Measurements from ENCODE around the gene NRXN3.

The NRXN3 gene

DNA sequence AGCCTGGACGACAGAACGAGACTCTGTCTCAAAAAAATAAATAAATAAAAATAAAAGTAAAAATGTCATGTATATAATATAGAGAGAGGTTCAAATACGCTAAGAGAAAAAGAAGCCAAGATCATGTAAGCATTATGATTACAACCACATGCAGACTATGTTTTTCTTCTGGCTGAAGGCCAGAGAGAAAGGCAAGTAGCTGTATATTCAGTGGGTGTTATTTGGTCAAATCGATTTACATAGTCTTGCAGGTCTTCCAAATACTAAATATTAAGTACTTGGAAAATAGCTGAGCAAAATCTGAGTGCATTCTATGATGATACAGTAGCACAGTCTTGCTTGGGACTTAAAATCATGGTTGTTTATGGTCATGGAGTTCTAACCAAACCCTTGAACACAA lies 1283.1 kb downstream of the NRXN3 start:
- DNase-seq = no peak

DNA sequence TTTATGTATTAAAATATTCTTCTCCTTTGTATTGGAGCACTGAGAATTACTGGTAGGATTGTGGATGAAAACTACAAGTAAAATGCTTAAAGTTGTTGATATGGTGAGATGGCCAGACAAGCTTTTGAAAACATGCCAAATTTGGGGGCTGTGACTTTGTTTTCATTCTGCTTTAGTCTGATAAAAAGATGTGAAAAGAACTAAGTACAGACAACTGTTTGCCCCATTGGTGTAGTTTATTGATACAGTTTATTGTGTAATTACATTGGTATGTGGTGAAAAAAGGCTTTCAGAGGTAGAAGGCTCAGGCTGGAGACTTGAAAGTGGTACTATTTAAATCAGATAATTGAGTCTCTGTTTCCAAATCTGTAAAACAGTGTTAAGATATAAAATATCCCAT lies 1294.3 kb downstream of the NRXN3 start:
- no peak for DNase-seq

DNA sequence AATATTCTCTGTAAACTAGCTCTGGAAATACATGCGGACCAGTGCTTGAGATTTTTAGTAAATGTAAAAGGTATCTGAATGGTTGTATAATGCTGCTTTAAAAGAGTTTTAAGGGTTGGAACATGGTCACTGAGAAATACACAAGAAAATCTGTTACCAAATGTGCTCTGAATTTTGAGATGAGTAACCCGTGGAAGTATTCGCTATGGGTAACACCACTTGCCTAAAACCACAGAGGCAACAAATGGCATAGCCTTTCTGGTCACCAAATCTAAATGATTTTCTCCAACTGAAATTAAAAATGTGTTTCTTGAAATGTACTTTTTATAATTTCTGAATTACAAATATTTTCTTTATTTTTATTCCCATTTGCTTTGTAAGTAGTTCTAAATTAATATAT lies 1295.5 kb downstream of the NRXN3 start:
- DNase-seq = no peak

DNA sequence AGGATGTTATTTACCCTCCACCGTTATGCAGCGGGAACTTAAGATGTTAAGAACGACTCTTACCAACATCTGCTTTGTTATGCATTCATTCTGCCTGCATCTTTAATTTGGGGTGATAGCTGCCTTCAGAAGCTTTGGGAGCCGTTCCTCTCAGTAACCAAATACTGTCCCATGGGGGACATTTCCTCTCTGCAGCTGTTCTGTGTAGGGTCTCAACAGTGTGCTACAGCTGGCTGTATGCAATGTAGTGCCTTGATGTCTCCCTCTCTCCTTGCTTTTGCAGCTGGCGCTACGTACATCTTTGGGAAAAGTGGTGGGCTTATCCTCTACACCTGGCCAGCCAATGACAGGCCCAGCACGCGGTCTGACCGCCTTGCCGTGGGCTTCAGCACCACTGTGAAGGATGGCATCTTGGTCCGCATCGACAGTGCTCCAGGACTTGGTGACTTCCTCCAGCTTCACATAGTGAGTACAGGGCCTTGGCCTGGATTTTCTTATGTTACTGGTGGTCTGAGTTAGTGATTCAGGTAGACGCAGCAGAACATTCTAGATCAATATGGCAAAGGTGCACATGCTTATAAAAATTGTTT lies 1296.9 kb downstream of the NRXN3 start:
- DNase-seq = no peak

DNA sequence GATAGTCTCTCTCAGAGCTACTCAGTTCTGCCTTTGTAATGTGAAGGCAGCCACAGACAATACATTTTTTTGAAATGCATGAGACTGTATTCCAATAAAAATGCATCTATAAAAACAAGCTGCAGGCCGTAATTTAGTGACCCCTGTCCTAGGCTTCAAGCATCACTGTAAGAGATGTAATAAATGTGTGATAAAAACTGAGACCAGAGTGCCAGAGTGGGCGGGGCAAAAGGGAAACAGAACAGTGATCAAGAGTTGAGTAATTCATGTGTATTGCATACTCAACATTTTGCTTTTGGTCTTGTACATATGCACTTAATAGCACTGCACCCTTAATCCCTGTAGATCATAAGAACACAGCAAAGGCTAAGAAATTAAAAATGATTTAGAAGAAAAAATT lies 1297.7 kb downstream of the NRXN3 start:
- no peak for DNase-seq

DNA sequence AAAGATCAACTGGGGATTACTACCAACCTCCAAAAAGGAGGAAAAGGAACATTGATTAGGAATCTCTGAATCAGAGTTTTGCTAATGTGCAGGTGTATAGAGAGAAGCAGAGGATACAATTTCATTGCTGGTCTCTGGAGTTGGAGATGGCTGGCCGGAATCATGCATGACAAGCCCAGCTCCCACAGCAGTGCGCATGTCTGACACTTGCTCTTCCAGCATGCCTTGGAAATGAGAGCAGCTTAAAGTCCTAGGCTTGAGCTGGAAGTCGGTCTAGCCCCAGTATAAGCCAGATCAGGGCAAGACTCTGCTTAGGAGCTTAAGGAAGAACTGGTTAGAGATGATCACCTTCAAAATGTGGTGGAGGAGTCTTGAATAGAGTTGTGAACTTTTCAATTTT lies 1298.3 kb downstream of the NRXN3 start:
- no peak for DNase-seq

DNA sequence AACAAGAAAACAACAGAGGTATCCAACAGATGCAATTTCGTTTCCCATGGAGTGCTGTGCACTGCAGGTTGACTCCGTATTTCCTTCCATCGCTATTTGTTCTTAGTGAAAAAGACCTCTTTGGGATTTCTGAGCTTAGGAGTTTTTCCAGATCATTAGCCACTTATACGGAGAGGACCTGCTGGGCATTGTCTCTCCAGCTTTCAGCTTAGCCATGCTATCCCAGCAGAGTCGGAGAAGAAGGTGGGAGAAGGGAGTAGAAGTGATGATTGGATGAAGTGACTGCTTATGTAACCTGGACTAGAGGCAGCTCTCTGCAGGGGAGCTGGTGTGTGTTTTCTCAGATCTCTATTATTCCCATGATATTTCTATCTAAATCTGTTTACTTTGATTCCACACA lies 1303.5 kb downstream of the NRXN3 start:
- no peak for DNase-seq

DNA sequence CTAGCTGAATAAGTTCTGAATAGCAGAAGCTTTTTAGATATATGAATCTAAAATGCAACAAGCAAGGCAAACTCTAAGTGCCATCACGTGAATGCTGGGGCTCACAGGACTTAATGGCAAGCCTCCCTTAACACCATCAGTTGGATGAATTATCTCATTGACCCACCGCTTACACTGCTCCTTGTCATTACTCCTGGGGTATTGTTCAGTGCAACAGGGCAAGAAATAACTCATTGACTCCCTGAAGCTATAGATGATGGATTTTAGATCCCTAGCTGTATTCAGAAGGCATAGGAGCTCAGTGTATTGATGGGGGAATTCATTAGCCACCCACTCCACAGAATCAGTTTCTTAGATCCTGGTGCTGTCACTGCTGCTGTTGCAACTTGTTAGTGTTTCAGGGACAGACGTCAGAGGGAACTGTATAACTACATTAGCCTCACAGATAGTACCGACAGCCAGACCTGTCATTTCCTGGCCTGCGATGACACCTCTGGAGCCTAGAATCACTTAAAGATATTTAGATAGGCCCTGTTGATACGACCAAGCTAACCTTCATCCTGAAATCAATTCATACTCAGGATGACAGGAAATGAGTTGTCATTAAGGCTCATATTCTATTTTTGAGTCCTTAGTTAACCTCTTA lies 1305.8 kb downstream of the NRXN3 start:
- no peak for DNase-seq

DNA sequence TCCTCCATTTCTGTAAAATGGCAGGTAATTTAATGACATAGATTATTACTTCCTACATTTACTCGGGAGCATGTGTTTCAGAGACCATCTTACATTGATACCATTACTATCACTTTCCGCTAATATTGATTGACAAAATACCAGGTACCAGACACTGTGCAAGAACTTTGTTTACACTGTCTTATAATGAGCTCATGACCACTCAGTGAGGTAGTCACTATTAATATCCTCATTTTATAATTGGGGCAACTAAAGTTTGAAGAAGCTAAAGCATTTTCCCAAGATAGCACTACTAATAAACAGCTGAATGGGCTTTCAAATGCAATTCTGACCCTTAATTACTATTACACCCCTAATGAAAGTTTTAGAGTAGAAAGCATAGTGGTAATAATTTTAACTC lies 1306.4 kb downstream of the NRXN3 start:
- DNase-seq = no peak

DNA sequence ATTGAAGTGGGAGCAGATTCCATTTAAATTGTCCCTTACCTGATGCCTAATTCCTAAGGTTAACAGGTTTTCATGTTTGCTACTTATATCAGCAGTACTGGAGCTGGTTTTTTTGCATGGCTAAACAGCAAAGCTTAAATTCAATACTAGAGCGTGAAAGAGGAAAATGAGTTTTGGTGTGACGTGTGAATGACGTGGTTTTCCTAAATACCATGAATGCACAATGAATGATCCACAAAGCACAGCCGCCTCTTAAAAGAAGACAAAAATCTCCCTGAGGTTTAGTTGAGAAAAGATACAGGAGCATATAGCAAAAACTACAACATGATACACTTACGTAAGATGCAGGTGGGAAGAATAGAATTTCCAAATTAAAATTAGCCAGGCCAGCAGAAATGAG lies 1310.0 kb downstream of the NRXN3 start:
- no peak for DNase-seq

DNA sequence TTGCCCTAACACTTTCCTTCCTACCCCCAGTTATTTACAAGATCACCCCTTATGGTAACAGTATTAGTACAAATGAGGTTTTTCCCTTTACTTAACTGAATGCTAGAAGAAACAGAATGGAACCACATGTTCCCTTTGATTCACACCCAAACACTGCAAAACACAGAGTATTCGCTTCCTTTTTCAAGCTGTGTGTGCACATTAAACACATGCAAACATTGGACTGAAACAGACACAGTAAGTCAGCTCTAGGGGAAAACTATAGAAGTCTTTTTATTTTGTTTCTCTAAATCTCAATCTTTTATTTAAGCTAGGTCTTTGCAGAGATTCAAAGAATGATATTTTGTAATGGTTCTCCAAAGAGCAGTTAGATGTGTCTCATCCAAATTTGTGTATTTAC lies 1312.7 kb downstream of the NRXN3 start:
- DNase-seq = no peak

DNA sequence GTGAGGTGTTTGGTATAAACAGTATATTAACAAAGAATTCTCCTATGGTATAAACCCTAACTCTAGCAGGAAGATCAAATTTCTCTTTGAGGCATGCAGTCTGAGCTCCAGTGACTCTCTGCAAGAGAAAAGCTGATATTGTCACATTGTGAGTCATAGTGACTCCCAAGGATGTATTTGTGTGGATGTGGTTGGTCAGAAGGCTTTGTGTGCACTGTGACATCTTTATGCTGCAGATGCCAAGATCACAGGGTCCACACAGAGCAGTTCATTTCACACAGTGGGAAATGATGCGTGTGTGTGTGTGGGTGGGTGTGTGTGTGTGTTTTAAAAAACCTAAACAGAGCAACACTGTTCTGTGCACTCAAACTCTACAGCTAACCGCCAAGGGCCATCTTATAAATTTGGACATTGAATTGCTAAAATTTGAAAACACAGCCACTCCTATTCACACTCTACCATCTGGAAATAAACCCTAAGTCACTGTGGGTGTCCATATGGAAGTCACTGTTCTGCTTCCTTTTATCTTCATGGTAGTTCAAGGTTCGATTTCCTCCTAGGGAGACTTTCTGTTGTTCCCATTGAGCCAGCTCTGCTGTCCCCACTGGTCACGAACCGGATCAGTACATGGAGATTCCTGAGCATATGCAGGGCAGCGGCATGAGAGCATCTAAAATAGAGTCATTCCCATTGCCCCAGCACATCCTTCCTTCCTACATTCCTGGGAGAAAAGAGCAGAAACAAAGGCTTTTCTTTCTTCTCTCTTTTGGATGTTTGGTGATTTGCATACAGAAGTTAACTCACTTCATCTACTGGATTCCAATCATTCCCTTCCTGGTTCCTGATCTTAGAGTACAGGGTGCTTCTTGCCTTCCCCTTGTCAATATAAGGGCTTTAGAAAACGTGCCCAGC lies 1313.6 kb downstream of the NRXN3 start:
- no peak for DNase-seq

DNA sequence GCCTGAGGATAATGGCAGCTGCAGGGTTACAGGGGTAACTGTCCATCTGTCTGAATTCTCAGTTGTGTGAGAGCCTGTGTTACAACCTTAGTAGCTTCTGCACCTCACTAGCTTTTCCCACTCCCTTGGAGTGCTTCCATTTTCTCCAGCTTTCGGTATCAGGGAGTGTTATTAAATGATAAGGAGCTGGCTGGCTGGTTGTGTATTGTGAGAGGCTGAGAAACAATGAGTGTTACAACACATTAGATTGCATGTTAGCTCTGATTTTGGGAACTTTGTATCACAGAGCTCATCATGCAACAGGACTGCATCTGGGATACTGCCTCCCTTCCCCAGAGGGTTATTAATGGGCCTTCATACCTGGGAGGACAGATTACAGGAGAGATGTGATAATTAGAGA lies 1317.5 kb downstream of the NRXN3 start:
- no peak for DNase-seq

DNA sequence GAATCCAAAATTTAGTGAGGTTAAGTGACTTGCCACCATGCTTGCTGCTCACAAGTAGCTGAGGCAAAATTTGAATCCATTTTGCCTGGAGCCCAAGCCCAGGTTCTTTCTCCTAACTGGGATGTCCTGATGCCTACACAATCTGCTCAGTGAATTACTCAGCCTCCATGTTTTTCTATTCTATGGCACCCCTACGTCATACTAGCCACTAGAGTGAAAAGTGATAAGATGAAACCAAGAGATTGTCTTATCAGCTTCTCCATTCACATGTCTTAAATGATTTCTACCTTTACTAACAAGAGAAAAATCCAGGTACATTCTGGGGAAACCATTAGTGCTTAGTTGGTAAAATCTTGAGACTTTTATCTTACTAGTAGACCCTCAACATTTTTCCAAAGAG lies 1321.0 kb downstream of the NRXN3 start:
- DNase-seq = no peak

DNA sequence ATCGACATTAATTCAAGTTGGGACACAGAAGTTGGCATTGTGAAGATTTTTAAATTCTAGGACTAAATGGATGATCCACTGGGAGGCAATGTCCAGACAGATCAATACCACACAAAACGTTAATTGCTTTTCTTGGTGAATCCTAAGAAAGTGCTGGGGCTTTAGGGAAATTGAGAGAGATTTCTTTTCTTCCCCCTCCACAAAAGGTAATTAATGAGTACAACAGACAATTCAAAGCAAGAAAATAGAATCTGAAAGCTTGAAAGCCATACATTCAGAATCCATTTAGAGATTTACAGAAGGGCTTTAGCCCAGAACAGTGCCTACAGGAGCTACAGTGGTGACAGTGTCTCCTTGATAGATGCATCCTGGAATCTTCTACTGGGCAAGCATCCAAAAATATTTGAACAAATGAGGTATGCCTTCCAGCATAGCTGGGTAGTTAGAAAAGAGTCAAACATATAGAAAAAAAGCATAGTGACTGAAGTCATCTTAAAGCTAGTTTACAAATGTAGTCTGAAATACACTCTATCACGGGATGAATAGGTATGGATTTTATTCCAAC lies 1323.0 kb downstream of the NRXN3 start:
- DNase-seq = no peak

DNA sequence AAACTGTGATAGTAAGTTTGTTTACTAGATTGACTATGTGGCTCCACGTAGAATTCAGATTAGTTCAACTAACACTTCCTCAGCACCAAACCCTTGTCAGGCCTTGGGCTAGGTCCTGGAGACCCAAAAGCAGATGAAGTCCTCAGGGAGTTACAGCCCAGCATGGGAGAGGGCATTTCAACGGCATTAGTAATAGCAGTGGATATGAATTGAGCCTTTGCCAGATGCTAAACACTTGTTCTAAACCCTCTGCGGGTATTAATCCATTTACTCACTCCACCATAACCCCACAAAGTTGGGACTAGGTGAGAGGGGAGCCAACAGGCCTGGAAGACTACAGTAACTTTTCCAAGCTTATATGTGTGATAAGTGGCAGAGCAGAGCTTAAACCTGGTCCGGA lies 1326.5 kb downstream of the NRXN3 start:
- DNase-seq = no peak

DNA sequence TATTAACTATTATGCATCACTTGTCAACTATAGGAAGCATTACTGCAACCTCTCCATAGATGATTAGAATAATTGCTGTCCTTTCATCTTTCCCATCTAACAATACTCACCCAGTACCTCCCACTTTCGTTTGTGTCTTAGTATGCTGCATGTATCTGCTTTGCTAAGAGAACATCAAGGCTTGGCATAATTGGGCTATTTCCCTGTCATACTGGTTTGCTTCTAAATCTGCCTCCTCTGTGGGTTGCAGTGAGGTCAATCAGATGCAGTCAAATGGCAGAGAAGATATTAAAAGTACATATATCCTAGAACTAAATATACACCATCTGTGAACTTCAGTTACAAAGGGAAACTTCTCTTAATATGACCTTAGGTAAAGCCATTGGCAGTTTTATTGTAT lies 1330.3 kb downstream of the NRXN3 start:
- DNase-seq = no peak

DNA sequence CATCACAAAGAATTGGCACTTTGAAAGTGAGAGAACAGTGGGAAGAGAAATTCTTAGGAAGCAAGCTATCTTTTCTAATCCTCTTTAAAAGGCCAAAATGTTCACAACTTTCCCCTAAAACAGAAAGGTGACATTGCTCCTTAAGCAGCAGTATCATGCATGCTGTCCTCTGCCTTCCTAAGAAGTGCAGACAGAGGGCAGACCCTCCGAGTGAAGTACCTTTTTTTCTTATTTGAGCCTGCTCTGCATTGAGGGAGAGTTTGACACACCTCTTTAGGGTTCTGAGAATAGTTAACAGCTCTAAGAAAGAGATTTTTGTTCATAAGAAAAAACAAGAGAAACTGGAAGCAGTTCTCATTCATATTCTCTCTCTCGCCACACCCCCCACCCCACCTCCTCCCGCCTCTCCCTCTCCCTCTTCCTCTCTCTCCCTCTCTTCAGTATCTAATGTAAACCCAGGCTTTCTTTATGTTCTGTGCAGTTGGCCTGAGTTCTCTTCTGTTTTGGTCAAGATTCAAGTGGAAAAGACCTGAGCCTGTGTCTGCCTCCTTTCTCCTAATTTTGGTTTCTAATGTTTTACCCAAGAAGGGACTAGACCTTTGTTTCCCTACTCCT lies 1332.1 kb downstream of the NRXN3 start:
- no peak for DNase-seq

DNA sequence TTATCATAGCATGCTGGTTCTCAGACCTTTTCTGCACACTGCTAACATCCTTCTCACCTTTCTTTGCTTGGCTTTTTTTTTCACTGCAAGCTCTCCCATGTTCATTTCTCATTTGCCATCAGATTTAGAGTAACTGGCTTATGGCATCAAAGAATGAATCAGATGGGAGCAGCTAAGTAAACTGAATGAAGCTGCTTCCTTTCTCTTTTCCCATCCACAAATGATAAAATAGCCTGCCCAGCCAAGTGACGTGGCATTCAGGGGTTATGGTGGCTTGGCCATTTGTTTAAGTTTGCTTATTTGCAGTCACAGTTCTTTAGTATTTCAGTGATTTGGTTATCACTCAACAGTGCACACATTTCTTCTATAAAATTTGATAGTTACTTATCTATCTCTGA lies 1332.6 kb downstream of the NRXN3 start:
- DNase-seq = no peak

DNA sequence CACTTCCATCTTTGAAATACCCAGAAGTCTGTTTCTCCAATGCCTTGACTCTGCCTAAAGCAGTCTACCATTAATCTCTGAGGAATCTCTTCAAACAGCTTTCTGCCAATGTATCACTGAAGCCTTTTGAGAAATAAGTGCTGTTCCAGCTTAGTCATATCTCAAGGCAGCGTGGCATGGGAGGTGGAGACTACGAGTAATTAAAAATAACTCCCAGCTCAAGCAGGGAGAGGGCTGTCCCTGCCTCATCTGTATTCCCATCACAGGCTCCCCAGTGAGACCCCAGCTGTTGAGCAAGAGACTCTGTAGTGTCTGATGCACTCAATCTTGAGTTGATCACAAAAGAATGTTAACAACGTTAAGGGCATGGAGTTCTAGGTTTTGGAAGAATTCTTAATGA lies 1340.5 kb downstream of the NRXN3 start:
- DNase-seq = no peak

DNA sequence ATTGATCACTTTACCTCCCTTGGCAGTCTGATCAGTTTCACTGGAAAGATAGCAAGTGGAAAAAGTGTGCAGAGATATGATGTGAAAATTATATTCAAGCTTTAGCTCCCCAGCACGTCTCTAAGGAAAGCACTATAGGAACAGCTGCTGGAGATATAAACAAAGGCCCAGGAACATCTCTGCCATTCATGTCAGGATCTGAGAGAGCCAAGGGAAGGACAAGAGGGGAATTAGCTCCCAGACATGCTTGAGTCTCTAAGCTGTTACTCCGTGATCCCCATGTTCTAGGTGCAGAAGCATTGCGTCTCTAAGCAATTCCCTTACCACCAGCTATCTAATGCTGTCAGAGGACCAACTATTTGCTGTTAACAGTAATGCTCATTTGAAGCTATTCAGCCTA lies 1341.0 kb downstream of the NRXN3 start:
- DNase-seq = no peak

DNA sequence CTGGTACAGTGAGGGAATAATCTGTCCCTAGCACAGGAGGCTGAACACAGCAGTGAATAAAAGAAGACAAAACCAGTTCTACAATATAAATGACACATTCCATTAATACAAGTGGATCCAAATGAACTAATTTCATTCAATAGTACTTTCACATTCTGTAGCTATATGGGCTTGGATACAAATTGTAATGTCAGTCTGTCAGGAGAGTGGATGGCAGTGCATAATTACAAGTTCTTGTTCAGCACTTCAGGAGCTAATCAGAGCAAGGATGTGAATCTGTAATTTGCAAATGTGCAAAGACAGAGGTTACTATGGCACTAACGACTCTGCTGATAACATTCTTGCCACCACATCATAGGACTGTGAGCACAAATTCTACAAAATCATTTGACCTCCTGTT lies 1343.3 kb downstream of the NRXN3 start:
- DNase-seq = no peak

DNA sequence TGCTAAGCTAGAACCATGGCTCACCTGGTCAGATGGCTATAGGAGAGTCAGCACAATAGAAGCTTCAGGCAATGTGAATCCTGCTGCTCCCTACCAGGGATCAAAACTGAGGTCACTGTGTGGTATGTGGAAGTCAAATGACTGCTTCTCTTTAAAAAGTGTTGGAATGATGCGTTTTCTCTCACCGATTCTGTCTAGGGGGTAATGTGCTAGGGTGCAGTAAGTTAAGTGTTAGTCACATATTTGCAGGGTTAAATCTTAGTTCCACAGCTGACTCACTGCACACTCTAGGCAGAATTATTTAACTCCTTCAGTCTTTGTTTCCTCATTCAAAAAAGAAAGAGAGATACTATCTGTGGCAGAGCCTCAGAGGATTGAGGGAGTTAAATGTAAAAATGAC lies 1344.5 kb downstream of the NRXN3 start:
- no peak for DNase-seq

DNA sequence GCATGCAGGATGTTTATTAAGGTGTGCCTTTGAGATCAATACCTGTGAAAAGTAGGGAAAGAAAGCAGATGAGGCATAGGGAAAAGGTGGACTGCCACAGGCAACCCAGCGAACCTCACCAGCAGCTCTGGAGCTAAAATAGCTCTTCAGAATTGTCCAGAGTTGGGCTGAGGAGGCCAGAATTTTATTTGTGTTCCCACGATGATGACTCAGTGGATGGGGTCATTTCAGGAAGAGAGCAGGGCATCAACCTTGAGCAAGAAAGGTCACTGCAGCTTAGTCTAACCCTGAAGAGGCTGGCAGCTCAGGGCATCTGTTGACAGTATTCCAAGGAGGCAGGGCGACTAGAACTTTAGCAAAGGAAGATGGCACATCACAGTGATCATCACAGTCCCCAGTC lies 1345.0 kb downstream of the NRXN3 start:
- no peak for DNase-seq

All from activated T-cell treated with anti-CD3 and anti-CD28 coated beads, Interleukin-2, amount 50 U/mL, for 48 hours (primary cell).